HepG2 (cell line): Measurements from ENCODE around the gene CDK11A. TPM values are rescaled to one million over a fixed set of nuclear protein-coding genes. Genes with fewer than 3 reads are reported as not detected.

Experiments
- ATAC-seq: fragments of 200-7000 bp; cut with Tn5 transposase; 3 replicates; pipeline ENCODE4 v1.9.1; 2020; ENCODE audit warnings: mild to moderate bottlenecking, moderate library complexity
- BruUV-seq: library from RNA; stranded (reverse); fragments of 400-500 nt; replicated peaks from 2 replicates; lab custom pipeline; 2021; lab: Mats Ljungman, UMichigan
- CTCF ChIA-PET: fragments of 300-600 bp; formaldehyde crosslinking; extraction: SDS; loops from one replicate; lab custom pipeline; 2021; ENCODE audit warnings: low total read pairs, inconsistent platforms, low intra/inter-chr PET ratio; lab: Yijun Ruan, JAX
- POLR2A ChIA-PET: fragments of 350-600 bp; sonication (Branson Sonifier 250); formaldehyde crosslinking; loops from one replicate; lab custom pipeline; 2020; ENCODE audit warnings: antibody characterized with exemption, inconsistent platforms; lab: Yijun Ruan, JAX
- DNase-seq: peaks from one replicate; pipeline ENCODE4 v3.0.0-alpha.2; 2015; ENCODE audit warnings: low spot score
- FAIRE-seq: peaks from 3 replicates; lab custom pipeline; 2011; peaks lifted over from hg19 to GRCh38; lab: Jason Lieb, UNC
- H2AFZ ChIP-seq: one replicate; pipeline ENCODE4 v1.6.1; 2011; ENCODE audit warnings: low read length, inconsistent platforms
- H3K27ac ChIP-seq: fragments of 300-600 bp; 3 replicates; pipeline ENCODE4 v1.8.0; 2011; ENCODE audit warnings: mixed run types, mild to moderate bottlenecking, mixed read lengths, low read length, inconsistent platforms; ENCODE audit not compliant: insufficient read depth; ENCODE audit errors: extremely low read length
- H3K27me3 ChIP-seq, 2 experiments: fragments of 200-600 bp in 1 of 2; 2 replicates in 1 of 2; 3 replicates in 1 of 2; pipeline versions ENCODE4 v1.6.0 to v1.8.0; 2011; ENCODE audit warnings: low read length in 2 of 2, mild to moderate bottlenecking in 2 of 2, moderate library complexity in 2 of 2, inconsistent platforms in 1 of 2; ENCODE audit not compliant: insufficient read depth in 2 of 2, control insufficient read depth in 1 of 2
- H3K36me3 ChIP-seq, 2 experiments: fragments of 200-600 bp in 1 of 2; replicated peaks in 1 of 2; 2 replicates in 1 of 2; 3 replicates in 1 of 2; pipeline versions ENCODE4 v1.5.1 to v1.8.0; 2011; ENCODE audit warnings: low read length in 2 of 2, inconsistent platforms in 1 of 2; ENCODE audit not compliant: insufficient read depth in 2 of 2, control insufficient read depth in 1 of 2
- H3K4me1 ChIP-seq: 2 replicates; pipeline ENCODE4 v1.5.1; 2012; ENCODE audit warnings: low read length, inconsistent platforms; ENCODE audit not compliant: insufficient read depth
- H3K4me2 ChIP-seq: 2 replicates; pipeline ENCODE4 v1.6.0; 2011; ENCODE audit warnings: low read depth, low read length, inconsistent platforms
- H3K4me3 ChIP-seq, 3 experiments: fragments of 200-600 bp in 1 of 3; sonication (generic), shearing (Covaris generic) in 1 of 3; replicated peaks in 1 of 3; 2 replicates each; pipeline ENCODE4 v1.5.1; 2011 to 2016; ENCODE audit warnings: low read length in 3 of 3, inconsistent platforms in 2 of 3, low read depth in 2 of 3, mild to moderate bottlenecking in 2 of 3, control low read depth in 1 of 3, mixed read lengths in 1 of 3; ENCODE audit not compliant: insufficient read depth in 1 of 3
- H3K79me2 ChIP-seq: one replicate; pipeline ENCODE4 v1.6.1; 2011; ENCODE audit warnings: low read length, inconsistent platforms; ENCODE audit not compliant: insufficient read depth
- H3K9ac ChIP-seq: 2 replicates; pipeline ENCODE4 v1.6.0; 2011; ENCODE audit warnings: mild to moderate bottlenecking, low read depth, low read length, inconsistent platforms; ENCODE audit not compliant: insufficient read depth
- H3K9me3 ChIP-seq: 2 replicates; pipeline ENCODE4 v1.5.1; 2012; ENCODE audit warnings: mild to moderate bottlenecking, low read length
- H4K20me1 ChIP-seq: 2 replicates; pipeline ENCODE4 v1.6.0; 2011; ENCODE audit warnings: inconsistent platforms, mild to moderate bottlenecking, low read length, moderate library complexity; ENCODE audit not compliant: insufficient read depth
- ETV6 ChIP-seq: sonication (generic); formaldehyde crosslinking; conservative IDR thresholded peaks from 2 replicates; pipeline ENCODE4 v1.4.0; 2020; ENCODE audit warnings: missing genetic modification reagents
- GATAD2A ChIP-seq: IDR thresholded peaks from 2 replicates; pipeline ENCODE4 v1.6.1; 2016
- HMG20B ChIP-seq: conservative IDR thresholded peaks from 2 replicates; pipeline ENCODE4 v1.6.1; 2016; ENCODE audit warnings: missing genetic modification reagents, missing compliant biosample characterization
- PITX1 ChIP-seq: sonication (generic); formaldehyde crosslinking; IDR thresholded peaks from 2 replicates; pipeline ENCODE4 v1.5.1; 2020; ENCODE audit warnings: mild to moderate bottlenecking, missing genetic modification reagents
- STAT5B ChIP-seq: sonication (generic); formaldehyde crosslinking; IDR thresholded peaks from 2 replicates; pipeline ENCODE4 v1.4.0; 2020; ENCODE audit warnings: missing genetic modification reagents
- TOPORS ChIP-seq: sonication (generic); formaldehyde crosslinking; IDR thresholded peaks from 2 replicates; pipeline ENCODE4 v1.8.0; 2023; ENCODE audit warnings: mild to moderate bottlenecking, missing genetic modification reagents
- ZFYVE20 ChIP-seq: sonication (generic); formaldehyde crosslinking; IDR thresholded peaks from 2 replicates; pipeline ENCODE4 v1.8.0; 2023; ENCODE audit warnings: low read depth, mild to moderate bottlenecking, moderate library complexity, missing genetic modification reagents, borderline replicate concordance
- ZMYM3 ChIP-seq: sonication (generic); formaldehyde crosslinking; IDR thresholded peaks from 2 replicates; pipeline ENCODE4 v1.5.1; 2020; ENCODE audit warnings: mild to moderate bottlenecking, missing genetic modification reagents
- ZNF772 ChIP-seq: sonication (generic); formaldehyde crosslinking; IDR thresholded peaks from 2 replicates; pipeline ENCODE4 v1.5.0; 2020; ENCODE audit warnings: mild to moderate bottlenecking, missing genetic modification reagents
- WGBS: methylation state at CpG from one replicate; pipeline ENCODE4 v1.1.6; 2017; ENCODE audit warnings: low lambda C conversion rate; 5-methylcytosine and 5-hydroxymethylcytosine counted together
- in situ Hi-C: cut with HindIII; loops from 2 replicates; pipeline ENCODE4 v1.10.0; 2017; ENCODE audit warnings: low pct_unique_long_range_greater_than_20kb; ENCODE audit not compliant: extremely low pct_ligation_motif_present
- intact Hi-C: fragments of 100-400 bp; cut with micrococcal nuclease; formaldehyde crosslinking; loops from one replicate; pipeline ENCODE4 v1.10.0; 2022; ENCODE audit not compliant: unreplicated experiment
- polyA plus RNA-seq, 8 experiments: library from polyadenylated mRNA; depleted of rRNA in 3 of 8; stranded (reverse) in 7 of 8; unstranded in 1 of 8; fragments of >200 nt; fragmentation: Illumina TruSeq in 4 of 8; extraction: Trizol in 4 of 8; gene quantifications; 2 replicates each; pipeline versions ENCODE4 v1.2.1 to v1.2.3, GENCODE V29; 2011 to 2016; ENCODE audit warnings: low read depth in 4 of 8, missing spikeins in 1 of 8, mixed read lengths in 1 of 8; ENCODE audit not compliant: insufficient read depth in 1 of 8
- total RNA-seq, 5 experiments: library from RNA; depleted of rRNA; stranded (reverse); fragments of >200 nt; fragmentation: Illumina TruSeq; extraction: Trizol; gene quantifications; 2 replicates each; pipeline ENCODE4 v1.2.3, GENCODE V29; 2016; ENCODE audit warnings: low read depth in 1 of 5
- TF ChIP-seq, protein P1 (sequence below): sonication (generic); formaldehyde crosslinking; IDR thresholded peaks from 2 replicates; pipeline ENCODE4 v1.5.1; 2020; ENCODE audit warnings: missing genetic modification reagents, mild to moderate bottlenecking, borderline replicate concordance
- TF ChIP-seq, protein P2 (sequence below): sonication (generic); formaldehyde crosslinking; IDR thresholded peaks from 2 replicates; pipeline ENCODE4 v1.5.0; 2020; ENCODE audit warnings: missing genetic modification reagents
- TF ChIP-seq, protein P3 (sequence below): sonication (generic); formaldehyde crosslinking; IDR thresholded peaks from 2 replicates; pipeline ENCODE4 v1.5.1; 2020; ENCODE audit warnings: mild to moderate bottlenecking, moderate library complexity, missing genetic modification reagents
- TF ChIP-seq, protein P4 (sequence below): sonication (generic); formaldehyde crosslinking; IDR thresholded peaks from 2 replicates; pipeline ENCODE4 v1.8.0; 2022; ENCODE audit warnings: mild to moderate bottlenecking, missing genetic modification reagents; ENCODE audit not compliant: insufficient replicate concordance

CDK11A gene
- total and polyA plus RNA-seq, 2 of the 13 experiments (the other 11 are each of a cell fraction or from before 2014, with no cell fraction given), result 11.2 to 17.9 TPM

GRCh38 chr1:1687846-1688245 is 36.3 kb downstream of the CDK11A start:
- no TSS peak for BruUV-seq
- no peak for FAIRE-seq
- Histone ChIP-seq H2AFZ (no peak overlapping the region), H3K9ac (no peak overlapping the region), H3K27ac (no peak overlapping the region), H3K27me3 (no peaks in the 10 kb centered on the region), H4K20me1 (no peaks in the 10 kb centered on the region), H3K4me3 (no peak overlapping the region), H3K4me2 (no peak overlapping the region), H3K9me3 (no peaks in the 10 kb centered on the region), H3K36me3 (no peaks in the 10 kb centered on the region; a peak in 1 of 5 replicates), H3K4me1 (peaks cover 19% of the 10 kb centered on the region), H3K79me2 (peaks cover 11% of the 10 kb centered on the region)
- no peak for ATAC-seq
- CTCF ChIA-PET, result no interaction called here
- 85% methylated on average over 9 of the region's 9 CpGs for WGBS
- DNase-seq, result no peak
- POLR2A ChIA-PET, result no interaction called here
- intact Hi-C loops, result no loop called here
- in situ Hi-C loops, result no loop called here
- no peak for TF ChIP-seq HMG20B (CRISPR knock-in tag)
- TF ChIP-seq, protein P1, sequence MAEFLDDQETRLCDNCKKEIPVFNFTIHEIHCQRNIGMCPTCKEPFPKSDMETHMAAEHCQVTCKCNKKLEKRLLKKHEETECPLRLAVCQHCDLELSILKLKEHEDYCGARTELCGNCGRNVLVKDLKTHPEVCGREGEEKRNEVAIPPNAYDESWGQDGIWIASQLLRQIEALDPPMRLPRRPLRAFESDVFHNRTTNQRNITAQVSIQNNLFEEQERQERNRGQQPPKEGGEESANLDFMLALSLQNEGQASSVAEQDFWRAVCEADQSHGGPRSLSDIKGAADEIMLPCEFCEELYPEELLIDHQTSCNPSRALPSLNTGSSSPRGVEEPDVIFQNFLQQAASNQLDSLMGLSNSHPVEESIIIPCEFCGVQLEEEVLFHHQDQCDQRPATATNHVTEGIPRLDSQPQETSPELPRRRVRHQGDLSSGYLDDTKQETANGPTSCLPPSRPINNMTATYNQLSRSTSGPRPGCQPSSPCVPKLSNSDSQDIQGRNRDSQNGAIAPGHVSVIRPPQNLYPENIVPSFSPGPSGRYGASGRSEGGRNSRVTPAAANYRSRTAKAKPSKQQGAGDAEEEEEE (CRISPR knock-in tag), result no peak

DNA sequence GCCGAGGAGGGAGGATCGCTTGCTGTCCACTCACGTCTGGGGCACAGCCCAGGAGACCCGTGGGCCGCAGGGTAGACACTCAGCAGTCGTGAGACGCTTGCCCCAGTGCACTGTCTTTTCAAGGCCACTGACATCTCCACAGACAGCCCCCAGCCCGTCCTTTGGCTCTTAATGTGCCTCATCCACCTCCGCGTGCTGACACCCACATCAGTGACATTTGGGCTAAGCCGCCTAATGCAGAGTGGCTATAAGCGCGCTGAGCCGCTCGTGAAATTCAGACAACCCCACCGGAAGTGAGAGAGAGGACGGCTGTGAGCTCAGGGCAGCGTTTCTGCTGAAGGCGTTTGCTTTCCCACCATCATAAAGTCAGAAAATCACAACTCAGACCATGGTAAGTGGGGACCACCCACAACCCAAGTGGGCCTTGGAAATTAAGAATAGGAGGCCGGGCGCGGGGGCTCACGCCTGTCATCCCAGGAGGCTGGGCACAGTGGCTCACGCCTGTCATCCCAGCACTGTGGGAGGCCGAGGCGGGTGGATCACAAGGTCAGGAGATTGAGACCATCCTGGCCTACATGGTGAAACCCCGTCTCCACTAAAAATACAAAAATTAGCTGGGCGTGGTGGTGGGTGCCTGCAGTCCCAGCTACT is 40.0 kb downstream of the CDK11A start:
- peaks cover 14% of the 10 kb centered on the region for H3K79me2 ChIP-seq
- intact Hi-C loops, result no loop called here
- WGBS, result 94% methylated on average over 28 of the region's 28 CpGs
- TF ChIP-seq ZNF772 (CRISPR knock-in tag), result no peak
- TF ChIP-seq, protein P2, sequence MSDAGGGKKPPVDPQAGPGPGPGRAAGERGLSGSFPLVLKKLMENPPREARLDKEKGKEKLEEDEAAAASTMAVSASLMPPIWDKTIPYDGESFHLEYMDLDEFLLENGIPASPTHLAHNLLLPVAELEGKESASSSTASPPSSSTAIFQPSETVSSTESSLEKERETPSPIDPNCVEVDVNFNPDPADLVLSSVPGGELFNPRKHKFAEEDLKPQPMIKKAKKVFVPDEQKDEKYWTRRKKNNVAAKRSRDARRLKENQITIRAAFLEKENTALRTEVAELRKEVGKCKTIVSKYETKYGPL (CRISPR knock-in tag), result no peak
- TF ChIP-seq, protein P3, sequence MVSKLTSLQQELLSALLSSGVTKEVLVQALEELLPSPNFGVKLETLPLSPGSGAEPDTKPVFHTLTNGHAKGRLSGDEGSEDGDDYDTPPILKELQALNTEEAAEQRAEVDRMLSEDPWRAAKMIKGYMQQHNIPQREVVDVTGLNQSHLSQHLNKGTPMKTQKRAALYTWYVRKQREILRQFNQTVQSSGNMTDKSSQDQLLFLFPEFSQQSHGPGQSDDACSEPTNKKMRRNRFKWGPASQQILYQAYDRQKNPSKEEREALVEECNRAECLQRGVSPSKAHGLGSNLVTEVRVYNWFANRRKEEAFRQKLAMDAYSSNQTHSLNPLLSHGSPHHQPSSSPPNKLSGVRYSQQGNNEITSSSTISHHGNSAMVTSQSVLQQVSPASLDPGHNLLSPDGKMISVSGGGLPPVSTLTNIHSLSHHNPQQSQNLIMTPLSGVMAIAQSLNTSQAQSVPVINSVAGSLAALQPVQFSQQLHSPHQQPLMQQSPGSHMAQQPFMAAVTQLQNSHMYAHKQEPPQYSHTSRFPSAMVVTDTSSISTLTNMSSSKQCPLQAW (CRISPR knock-in tag), result no peak
- TF ChIP-seq, protein P4, sequence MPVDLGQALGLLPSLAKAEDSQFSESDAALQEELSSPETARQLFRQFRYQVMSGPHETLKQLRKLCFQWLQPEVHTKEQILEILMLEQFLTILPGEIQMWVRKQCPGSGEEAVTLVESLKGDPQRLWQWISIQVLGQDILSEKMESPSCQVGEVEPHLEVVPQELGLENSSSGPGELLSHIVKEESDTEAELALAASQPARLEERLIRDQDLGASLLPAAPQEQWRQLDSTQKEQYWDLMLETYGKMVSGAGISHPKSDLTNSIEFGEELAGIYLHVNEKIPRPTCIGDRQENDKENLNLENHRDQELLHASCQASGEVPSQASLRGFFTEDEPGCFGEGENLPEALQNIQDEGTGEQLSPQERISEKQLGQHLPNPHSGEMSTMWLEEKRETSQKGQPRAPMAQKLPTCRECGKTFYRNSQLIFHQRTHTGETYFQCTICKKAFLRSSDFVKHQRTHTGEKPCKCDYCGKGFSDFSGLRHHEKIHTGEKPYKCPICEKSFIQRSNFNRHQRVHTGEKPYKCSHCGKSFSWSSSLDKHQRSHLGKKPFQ (CRISPR knock-in tag), result no peak
- TF ChIP-seq GATAD2A (CRISPR knock-in tag), result no peak
- no peak for TF ChIP-seq ZMYM3 (CRISPR knock-in tag)
- no peak for TF ChIP-seq ZFYVE20 (CRISPR knock-in tag)
- no peak for TF ChIP-seq PITX1
- TF ChIP-seq STAT5B (CRISPR knock-in tag), result no peak
- no peak for TF ChIP-seq TOPORS (CRISPR knock-in tag)
- no peak for TF ChIP-seq ETV6

More for the DNA sequence above, 40.0 kb downstream of the CDK11A start:
- Histone ChIP-seq H4K20me1 (no peaks in the 10 kb centered on the region; the same call in 1 of the 2 replicates), H3K4me1 (peaks cover 54% of the 10 kb centered on the region), H3K9ac (no peak overlapping the region), H3K36me3 (no peaks in the 10 kb centered on the region; a peak in 1 of 5 replicates), H2AFZ (no peak overlapping the region), H3K9me3 (no peaks in the 10 kb centered on the region), H3K4me2 (no peak overlapping the region), H3K4me3 (no peak overlapping the region), H3K27ac (no peak overlapping the region), H3K27me3 (no peaks in the 10 kb centered on the region)
- ChIA-PET POLR2A (no interaction called here), CTCF (no interaction called here)
- DNase-seq (no peak), FAIRE-seq (no peak), ATAC-seq (no peak)
- BruUV-seq, result no TSS peak
- in situ Hi-C loops, result no loop called here
